ENCODE measurements around the gene ANKRD53. TPM values are rescaled to one million over a fixed set of nuclear protein-coding genes. Genes with fewer than 3 reads are reported as not detected.

ANKRD53 gene
- total RNA-seq, 2 donors from 2014 or later = 0.36 to 0.74 TPM

DNA sequence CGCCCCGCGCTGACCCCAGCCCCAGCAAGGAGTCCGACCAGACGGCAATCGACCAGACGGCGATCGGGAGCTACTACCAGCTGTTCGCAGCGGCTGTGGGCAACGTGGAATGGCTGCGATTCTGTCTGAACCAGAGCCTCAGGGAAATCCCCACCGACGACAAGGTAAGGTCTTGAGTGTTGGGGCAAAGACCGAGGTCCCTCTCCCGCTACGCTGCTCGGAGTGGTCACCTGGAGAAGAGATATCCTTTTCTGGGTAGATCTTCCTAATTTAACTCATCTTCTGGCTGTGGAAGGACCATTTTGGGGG, 704 bp downstream of the ANKRD53 start:
- Histone ChIP-seq H3K4me1 (replicated peaks) (no peaks in the 10 kb centered on the region), H3K9me3 (no peaks in the 10 kb centered on the region), H3K27me3 (replicated peaks; ENCODE audit: insufficient read depth) (no peaks in the 10 kb centered on the region), H3K4me3 (peak overlapping the region; percentile 43 to 46), H3K36me3 (no peaks in the 10 kb centered on the region), H3K27ac (peak overlapping the region; percentile 76 to 86)
- intact Hi-C loops (cut with DNase I) = no loop called here
- TF ChIP-seq POLR2AphosphoS5 (IDR thresholded peaks at IDR 0.05) (no peak), CTCF (IDR thresholded peaks at IDR 0.05) (no peak), POLR2A (IDR thresholded peaks at IDR 0.05) (no peak)
- DNase-seq (ENCODE audit: low spot score) = no peak
- 20% methylated on average over 19 of the region's 19 CpGs for WGBS

DNA sequence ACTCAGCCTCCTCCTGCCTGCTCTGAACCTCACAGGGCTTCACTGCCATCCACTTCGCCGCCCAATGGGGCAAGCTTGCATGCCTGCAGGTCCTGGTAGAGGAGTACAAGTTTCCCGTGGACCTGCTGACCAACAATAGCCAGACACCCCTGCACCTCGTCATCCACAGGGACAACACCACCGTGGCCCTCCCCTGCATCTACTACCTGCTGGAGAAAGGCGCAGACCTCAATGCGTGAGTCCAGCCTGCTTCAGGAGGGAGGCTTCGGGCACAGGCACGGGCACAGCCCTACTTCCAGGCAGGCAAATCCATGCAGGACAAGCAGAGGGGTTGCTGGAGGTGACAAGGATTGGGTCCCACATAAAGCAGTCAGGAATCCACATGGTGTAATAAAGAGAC, 1.2 kb downstream of the ANKRD53 start:
- H3K27ac ChIP-seq = no peak overlapping the region

GRCh38 chr2:70981421-70981820, 3.0 kb downstream of the ANKRD53 start:
- intact Hi-C loops (cut with DNase I) = no loop called here
- 83% methylated on average over 2 of the region's 2 CpGs for WGBS

More for the DNA sequence above, 1.2 kb downstream of the ANKRD53 start:
- DNase-seq (ENCODE audit: low spot score) = no peak
- H3K27me3 ChIP-seq (replicated peaks; ENCODE audit: insufficient read depth) = no peaks in the 10 kb centered on the region
- H3K4me3 ChIP-seq = no peak overlapping the region
- intact Hi-C loops (cut with DNase I) = no loop called here
- H3K4me1 ChIP-seq (replicated peaks) = no peaks in the 10 kb centered on the region
- no peaks in the 10 kb centered on the region for H3K36me3 ChIP-seq
- TF ChIP-seq CTCF (IDR thresholded peaks at IDR 0.05) = no peak
- no peak for TF ChIP-seq POLR2A (IDR thresholded peaks at IDR 0.05)
- TF ChIP-seq POLR2AphosphoS5 (IDR thresholded peaks at IDR 0.05) = no peak
- WGBS = 92% methylated on average over 9 of the region's 9 CpGs
- H3K9me3 ChIP-seq = no peaks in the 10 kb centered on the region

GRCh38 chr2:70981866-70982810, 3.7 kb downstream of the ANKRD53 start:
- no peak for DNase-seq (ENCODE audit: low spot score)
- H3K4me3 ChIP-seq = no peak overlapping the region
- WGBS = 87% methylated on average over 14 of the region's 14 CpGs
- H3K36me3 ChIP-seq = no peaks in the 10 kb centered on the region
- intact Hi-C loops (cut with DNase I) = no loop called here
- TF ChIP-seq POLR2A (IDR thresholded peaks at IDR 0.05) (no peak), POLR2AphosphoS5 (IDR thresholded peaks at IDR 0.05) (no peak)
- H3K27ac ChIP-seq = no peak overlapping the region
- H3K4me1 ChIP-seq (replicated peaks) = no peaks in the 10 kb centered on the region
- H3K9me3 ChIP-seq = no peaks in the 10 kb centered on the region
- no peaks in the 10 kb centered on the region for H3K27me3 ChIP-seq (replicated peaks; ENCODE audit: insufficient read depth)

More at GRCh38 chr2:70981421-70981820, 3.0 kb downstream of the ANKRD53 start:
- no peaks in the 10 kb centered on the region for H3K4me1 ChIP-seq (replicated peaks)
- no peak overlapping the region for H3K27ac ChIP-seq
- TF ChIP-seq POLR2AphosphoS5 (IDR thresholded peaks at IDR 0.05) (no peak), CTCF (IDR thresholded peaks at IDR 0.05) (no peak), POLR2A (IDR thresholded peaks at IDR 0.05) (no peak)
- no peak overlapping the region for H3K4me3 ChIP-seq
- DNase-seq (ENCODE audit: low spot score) = no peak
- no peaks in the 10 kb centered on the region for H3K27me3 ChIP-seq (replicated peaks; ENCODE audit: insufficient read depth)
- no peaks in the 10 kb centered on the region for H3K36me3 ChIP-seq
- no peaks in the 10 kb centered on the region for H3K9me3 ChIP-seq

DNA sequence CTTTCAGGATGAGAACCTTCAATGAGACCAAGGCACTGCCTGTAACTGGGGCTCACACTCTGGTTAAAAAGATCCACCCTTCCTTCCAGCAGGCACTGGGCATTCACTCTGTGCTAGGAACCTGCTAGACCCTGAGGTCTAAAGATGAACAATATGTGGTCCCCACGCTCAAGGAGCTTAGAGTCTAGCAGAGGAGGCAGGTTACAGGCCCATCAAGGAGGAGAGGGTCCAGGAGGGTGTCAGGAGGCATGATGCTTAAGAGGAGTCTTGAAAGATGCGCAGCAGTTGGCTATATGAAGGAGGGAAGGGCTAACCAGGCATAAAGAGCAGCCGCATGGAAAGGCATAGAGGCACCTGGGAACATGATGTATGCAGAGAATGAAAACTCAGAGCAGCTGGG, 4.5 kb downstream of the ANKRD53 start:
- WGBS = 96% methylated on average over 3 of the region's 3 CpGs
- H3K27me3 ChIP-seq (replicated peaks; ENCODE audit: insufficient read depth) = no peaks in the 10 kb centered on the region
- no peaks in the 10 kb centered on the region for H3K9me3 ChIP-seq
- H3K4me1 ChIP-seq (replicated peaks) = no peaks in the 10 kb centered on the region
- H3K27ac ChIP-seq = no peak overlapping the region
- intact Hi-C loops (cut with DNase I) = no loop called here
- no peak overlapping the region for H3K4me3 ChIP-seq
- no peak for DNase-seq (ENCODE audit: low spot score)
- TF ChIP-seq CTCF (IDR thresholded peaks at IDR 0.05) = no peak
- TF ChIP-seq POLR2AphosphoS5 (IDR thresholded peaks at IDR 0.05) = no peak
- no peak for TF ChIP-seq POLR2A (IDR thresholded peaks at IDR 0.05)
- H3K36me3 ChIP-seq = no peaks in the 10 kb centered on the region
